ENCODE measurements around the gene MCF2L.

MCF2L gene

GRCh38 chr13:113033054-113033850 lies 64.2 kb downstream of the MCF2L start:
- no peak for DNase-seq

GRCh38 chr13:113034451-113035212 lies 65.6 kb downstream of the MCF2L start:
- DNase-seq: peak; percentile 15

GRCh38 chr13:113035213-113035800 lies 66.3 kb downstream of the MCF2L start:
- DNase-seq: no peak

GRCh38 chr13:113036401-113036800 lies 67.4 kb downstream of the MCF2L start:
- no peak for DNase-seq

GRCh38 chr13:113040031-113040430 lies 71.0 kb downstream of the MCF2L start:
- DNase-seq: no peak

GRCh38 chr13:113040597-113041292 lies 71.7 kb downstream of the MCF2L start:
- DNase-seq: no peak

- DNase-seq: no peak
These were observed 72.3 kb downstream of the MCF2L start for GRCh38 chr13:113041293-113041690.

GRCh38 chr13:113041896-113042295 lies 72.9 kb downstream of the MCF2L start:
- DNase-seq: no peak

- no peak for DNase-seq
These were observed 73.4 kb downstream of the MCF2L start for GRCh38 chr13:113042456-113042855.

GRCh38 chr13:113043001-113043630 lies 74.1 kb downstream of the MCF2L start:
- no peak for DNase-seq

- no peak for DNase-seq
These were observed 74.9 kb downstream of the MCF2L start for GRCh38 chr13:113043931-113044330.

GRCh38 chr13:113044391-113045114 lies 75.5 kb downstream of the MCF2L start:
- no peak for DNase-seq

- DNase-seq: no peak
These were observed 76.5 kb downstream of the MCF2L start for GRCh38 chr13:113045251-113046127.

- DNase-seq: no peak
These were observed 77.3 kb downstream of the MCF2L start for GRCh38 chr13:113046128-113046882.

GRCh38 chr13:113046883-113047244 lies 77.8 kb downstream of the MCF2L start:
- no peak for DNase-seq

- DNase-seq: no peak
These were observed 78.6 kb downstream of the MCF2L start for GRCh38 chr13:113047587-113047986.

- no peak for DNase-seq
These were observed 79.8 kb downstream of the MCF2L start for GRCh38 chr13:113048766-113049165.

GRCh38 chr13:113049521-113049941 lies 80.5 kb downstream of the MCF2L start:
- DNase-seq: no peak

GRCh38 chr13:113049981-113050380 lies 81.0 kb downstream of the MCF2L start:
- DNase-seq: no peak

GRCh38 chr13:113050734-113051431 lies 81.9 kb downstream of the MCF2L start:
- no peak for DNase-seq

Data from NCI-H1105 treated with DMSO at 0.1 percent for 48 hours (cell line).